Suprapubic skin (tissue), 4 donors: ENCODE measurements around the gene STIM2. TPM values are rescaled to one million over a fixed set of nuclear protein-coding genes. Genes with fewer than 3 reads are reported as not detected.

ENCODE experiments used
- DNase-seq, 2 donors: peaks; one replicate each; pipeline ENCODE4 v3.0.0-alpha.2; 2019; ENCODE audit warnings: low spot score in 2 of 2
- H3K27ac ChIP-seq: fragments of 200-600 bp; sonication (generic); one replicate; pipeline ENCODE4 v1.5.1; 2019
- H3K27me3 ChIP-seq: fragments of 200-600 bp; sonication (generic); one replicate; pipeline ENCODE4 v1.5.1; 2019
- H3K36me3 ChIP-seq: fragments of 200-600 bp; sonication (generic); one replicate; pipeline ENCODE4 v1.5.1; 2019
- H3K4me1 ChIP-seq: fragments of 200-600 bp; sonication (generic); one replicate; pipeline ENCODE4 v1.5.1; 2019
- H3K4me3 ChIP-seq: fragments of 200-600 bp; sonication (generic); one replicate; pipeline ENCODE4 v1.5.1; 2019; ENCODE audit warnings: mild to moderate bottlenecking
- H3K9me3 ChIP-seq: fragments of 200-600 bp; sonication (generic); one replicate; pipeline ENCODE4 v1.5.1; 2019
- EP300 ChIP-seq: sonication (generic); formaldehyde crosslinking; IDR thresholded peaks from one replicate; pipeline ENCODE4 v1.6.1; 2017; ENCODE audit warnings: antibody characterized with exemption
- POLR2A ChIP-seq, 2 donors: fragments of 450-650 bp; IDR thresholded peaks; one replicate each; pipeline ENCODE4 v1.6.1; 2017; ENCODE audit warnings: antibody characterized with exemption in 2 of 2, mild to moderate bottlenecking in 2 of 2, moderate library complexity in 2 of 2
- POLR2AphosphoS5 ChIP-seq, 3 donors: sonication (generic); formaldehyde crosslinking; IDR thresholded peaks; one replicate each; pipeline ENCODE4 v1.6.1; 2017; ENCODE audit warnings: antibody characterized with exemption in 3 of 3
- WGBS: methylation state at CpG from one replicate; pipeline ENCODE4 v1.1.5; 2018; 5-methylcytosine and 5-hydroxymethylcytosine counted together
- total RNA-seq, 4 donors: library from RNA; depleted of rRNA; stranded (reverse); fragments of >200 nt; gene quantifications; one replicate each; pipeline ENCODE4 v1.1.0, GENCODE V29; 2016
- TF ChIP-seq, protein P1 (sequence below), 2 donors: fragments of 200-600 bp in 1 of 2; fragments of 450-650 bp in 1 of 2; sonication (generic) in 1 of 2; IDR thresholded peaks; one replicate each; pipeline ENCODE4 v1.5.1; 2016 to 2019; ENCODE audit warnings: antibody characterized with exemption in 2 of 2, mild to moderate bottlenecking in 1 of 2, moderate library complexity in 1 of 2

Gene STIM2
- total RNA-seq, 4 donors from 2014 or later, result 20.2 to 37.3 (median 27.5) TPM

DNA sequence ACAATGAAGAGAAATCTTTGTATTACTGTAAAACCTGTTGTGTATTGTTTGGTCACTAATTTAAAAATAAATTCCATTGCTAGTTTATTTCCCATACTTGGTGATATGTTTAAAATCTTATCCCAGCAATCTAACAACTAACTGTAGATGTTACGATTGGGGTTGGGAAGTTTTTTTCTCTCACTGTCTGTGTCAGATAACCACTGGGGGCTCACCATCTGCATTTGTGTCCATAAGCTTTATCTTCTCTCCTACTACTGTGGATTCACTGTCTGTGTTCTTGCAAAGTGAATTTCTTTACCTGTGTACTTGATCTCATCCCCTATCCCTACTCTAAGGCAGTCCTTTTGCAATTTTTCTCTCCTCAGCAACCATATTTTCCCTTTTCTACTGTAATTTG, 81.3 kb downstream of the STIM2 start:
- no peak overlapping the region for H3K4me3 ChIP-seq
- whole genome bisulfite sequencing, result 88% methylated on average over 1 of the region's 1 CpG
- H3K4me1 ChIP-seq, result no peaks in the 10 kb centered on the region
- no peak for DNase-seq
- TF ChIP-seq POLR2AphosphoS5 (IDR thresholded peaks at IDR 0.05) (no peak), EP300 (no peak), POLR2A (IDR thresholded peaks at IDR 0.05) (no peak)
- TF ChIP-seq, protein P1, sequence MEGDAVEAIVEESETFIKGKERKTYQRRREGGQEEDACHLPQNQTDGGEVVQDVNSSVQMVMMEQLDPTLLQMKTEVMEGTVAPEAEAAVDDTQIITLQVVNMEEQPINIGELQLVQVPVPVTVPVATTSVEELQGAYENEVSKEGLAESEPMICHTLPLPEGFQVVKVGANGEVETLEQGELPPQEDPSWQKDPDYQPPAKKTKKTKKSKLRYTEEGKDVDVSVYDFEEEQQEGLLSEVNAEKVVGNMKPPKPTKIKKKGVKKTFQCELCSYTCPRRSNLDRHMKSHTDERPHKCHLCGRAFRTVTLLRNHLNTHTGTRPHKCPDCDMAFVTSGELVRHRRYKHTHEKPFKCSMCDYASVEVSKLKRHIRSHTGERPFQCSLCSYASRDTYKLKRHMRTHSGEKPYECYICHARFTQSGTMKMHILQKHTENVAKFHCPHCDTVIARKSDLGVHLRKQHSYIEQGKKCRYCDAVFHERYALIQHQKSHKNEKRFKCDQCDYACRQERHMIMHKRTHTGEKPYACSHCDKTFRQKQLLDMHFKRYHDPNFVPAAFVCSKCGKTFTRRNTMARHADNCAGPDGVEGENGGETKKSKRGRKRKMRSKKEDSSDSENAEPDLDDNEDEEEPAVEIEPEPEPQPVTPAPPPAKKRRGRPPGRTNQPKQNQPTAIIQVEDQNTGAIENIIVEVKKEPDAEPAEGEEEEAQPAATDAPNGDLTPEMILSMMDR (IDR thresholded peaks at IDR 0.05), result no peak
- no peak overlapping the region for H3K27ac ChIP-seq
- no peaks in the 10 kb centered on the region for H3K27me3 ChIP-seq
- no peaks in the 10 kb centered on the region for H3K36me3 ChIP-seq
- no peaks in the 10 kb centered on the region for H3K9me3 ChIP-seq

DNA sequence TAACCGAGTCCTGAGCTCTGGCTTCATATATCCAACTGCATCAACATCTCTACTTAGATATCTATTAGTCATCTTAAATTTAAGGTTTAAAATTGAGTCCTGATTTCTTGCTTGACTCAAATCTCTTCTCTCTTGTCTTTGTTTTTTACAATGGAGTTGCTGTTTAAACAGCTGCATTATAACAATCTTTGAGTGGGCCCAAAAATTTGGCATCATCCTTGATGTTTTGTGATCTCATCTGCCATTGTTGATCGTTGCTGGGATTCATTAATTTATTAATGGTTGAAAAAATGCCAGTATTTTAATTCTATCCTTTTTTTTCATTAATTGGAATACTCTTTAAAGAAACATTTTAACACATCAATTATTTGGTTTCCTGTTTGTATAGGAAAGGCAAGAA, 82.2 kb downstream of the STIM2 start:
- WGBS, result 59% methylated on average over 2 of the region's 2 CpGs
- no peaks in the 10 kb centered on the region for H3K27me3 ChIP-seq

DNA sequence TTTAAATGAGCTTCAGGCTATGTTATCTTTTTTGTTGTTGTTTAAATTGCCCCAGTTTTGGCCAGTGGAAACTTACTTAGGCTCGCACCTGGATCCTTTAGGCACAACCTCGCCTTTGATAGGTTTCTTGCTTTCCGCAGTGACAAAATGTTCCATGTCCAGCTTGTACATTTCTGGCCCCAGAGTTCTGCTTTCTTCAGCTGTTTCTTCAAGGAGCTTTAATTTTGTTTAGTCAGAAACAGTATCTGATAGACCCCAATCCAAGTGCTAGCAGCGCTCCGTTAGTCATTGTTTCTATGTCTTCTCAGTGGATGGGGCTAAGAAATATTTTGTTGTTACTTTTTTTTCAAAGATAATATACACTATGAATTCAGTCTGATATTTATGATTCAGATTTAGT, 82.8 kb downstream of the STIM2 start:
- no peak for DNase-seq
- H3K4me1 ChIP-seq, result no peaks in the 10 kb centered on the region
- no peaks in the 10 kb centered on the region for H3K9me3 ChIP-seq
- TF ChIP-seq, protein P1 (IDR thresholded peaks at IDR 0.05), result no peak
- TF ChIP-seq EP300 (no peak), POLR2A (IDR thresholded peaks at IDR 0.05) (no peak), POLR2AphosphoS5 (IDR thresholded peaks at IDR 0.05) (no peak)
- H3K27me3 ChIP-seq, result no peaks in the 10 kb centered on the region
- no peaks in the 10 kb centered on the region for H3K36me3 ChIP-seq
- no peak overlapping the region for H3K27ac ChIP-seq
- no peak overlapping the region for H3K4me3 ChIP-seq
- WGBS, result 57% methylated on average over 5 of the region's 5 CpGs

More for the DNA sequence above, 82.2 kb downstream of the STIM2 start:
- no peaks in the 10 kb centered on the region for H3K36me3 ChIP-seq
- no peak for TF ChIP-seq EP300
- no peak for TF ChIP-seq POLR2A (IDR thresholded peaks at IDR 0.05)
- no peak for TF ChIP-seq POLR2AphosphoS5 (IDR thresholded peaks at IDR 0.05)
- TF ChIP-seq, protein P1 (IDR thresholded peaks at IDR 0.05), result no peak
- no peaks in the 10 kb centered on the region for H3K4me1 ChIP-seq
- no peaks in the 10 kb centered on the region for H3K9me3 ChIP-seq
- DNase-seq, result no peak
- H3K4me3 ChIP-seq, result no peak overlapping the region
- H3K27ac ChIP-seq, result no peak overlapping the region

DNA sequence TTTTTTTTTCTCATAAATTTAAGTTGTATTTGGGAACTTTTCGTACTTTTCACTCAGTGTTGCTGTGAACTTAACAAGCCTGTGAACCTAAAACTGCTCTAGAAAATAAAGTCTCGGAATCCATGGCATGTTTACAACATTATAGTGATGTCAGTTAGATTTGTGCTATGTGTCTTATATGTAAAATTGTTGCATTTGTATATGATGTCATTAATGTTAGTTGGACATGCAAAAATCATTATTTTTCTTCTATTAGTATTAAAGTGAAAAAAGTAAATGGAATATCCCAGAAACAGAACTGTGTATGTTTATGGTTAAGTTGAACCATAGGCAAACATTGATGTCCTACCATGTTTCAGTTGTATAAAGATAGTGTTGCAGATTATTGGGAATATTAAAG, 85.2 kb downstream of the STIM2 start:
- H3K9me3 ChIP-seq, result no peaks in the 10 kb centered on the region
- H3K36me3 ChIP-seq, result no peaks in the 10 kb centered on the region
- no peaks in the 10 kb centered on the region for H3K4me1 ChIP-seq
- 96% methylated on average over 2 of the region's 2 CpGs for WGBS
- no peak for TF ChIP-seq POLR2A (IDR thresholded peaks at IDR 0.05)
- TF ChIP-seq, protein P1 (IDR thresholded peaks at IDR 0.05), result no peak
- TF ChIP-seq POLR2AphosphoS5 (IDR thresholded peaks at IDR 0.05), result no peak
- TF ChIP-seq EP300, result no peak
- H3K27ac ChIP-seq, result no peak overlapping the region
- DNase-seq, result no peak
- no peak overlapping the region for H3K4me3 ChIP-seq
- no peaks in the 10 kb centered on the region for H3K27me3 ChIP-seq

DNA sequence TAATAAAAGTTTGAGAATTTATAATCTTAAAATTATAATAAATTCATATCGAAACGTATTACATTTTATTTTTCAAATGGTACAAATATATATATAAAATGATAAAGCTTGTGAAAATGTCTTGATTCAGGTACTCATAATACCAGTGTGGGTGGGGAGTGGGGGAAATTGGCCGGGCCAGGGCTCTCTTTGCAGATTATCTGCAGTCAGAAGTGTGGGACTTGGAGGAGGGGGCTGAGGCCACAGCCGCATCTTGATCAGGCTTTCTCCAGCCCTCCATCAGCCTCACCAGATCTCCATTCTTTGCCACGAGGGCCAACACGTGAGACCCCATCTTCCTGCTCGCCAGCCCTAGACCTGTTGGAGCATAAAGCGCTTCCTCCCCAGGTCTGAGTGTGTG, 86.7 kb downstream of the STIM2 start:
- no peaks in the 10 kb centered on the region for H3K9me3 ChIP-seq
- H3K4me1 ChIP-seq, result no peaks in the 10 kb centered on the region
- 85% methylated on average over 8 of the region's 8 CpGs for WGBS
- no peak overlapping the region for H3K27ac ChIP-seq
- H3K27me3 ChIP-seq, result no peaks in the 10 kb centered on the region
- no peaks in the 10 kb centered on the region for H3K36me3 ChIP-seq
- TF ChIP-seq EP300 (no peak), POLR2AphosphoS5 (IDR thresholded peaks at IDR 0.05) (no peak), POLR2A (IDR thresholded peaks at IDR 0.05) (no peak)
- TF ChIP-seq, protein P1 (IDR thresholded peaks at IDR 0.05), result no peak
- no peak overlapping the region for H3K4me3 ChIP-seq
- no peak for DNase-seq
